GM20000 (cell line): ENCODE results near the gene ALOX15B.

ENCODE experiments used
- DNase-seq: peaks from one replicate; pipeline ENCODE4 v3.0.0; 2012; ENCODE audit warnings: low spot score
- TF ChIP-seq, protein P1 (sequence below): IDR thresholded peaks from 2 replicates; pipeline ENCODE4 v1.5.1; 2012; ENCODE audit warnings: mild to moderate bottlenecking, control low read depth; ENCODE audit errors: extremely low read depth, missing control alignments

Gene ALOX15B

DNA sequence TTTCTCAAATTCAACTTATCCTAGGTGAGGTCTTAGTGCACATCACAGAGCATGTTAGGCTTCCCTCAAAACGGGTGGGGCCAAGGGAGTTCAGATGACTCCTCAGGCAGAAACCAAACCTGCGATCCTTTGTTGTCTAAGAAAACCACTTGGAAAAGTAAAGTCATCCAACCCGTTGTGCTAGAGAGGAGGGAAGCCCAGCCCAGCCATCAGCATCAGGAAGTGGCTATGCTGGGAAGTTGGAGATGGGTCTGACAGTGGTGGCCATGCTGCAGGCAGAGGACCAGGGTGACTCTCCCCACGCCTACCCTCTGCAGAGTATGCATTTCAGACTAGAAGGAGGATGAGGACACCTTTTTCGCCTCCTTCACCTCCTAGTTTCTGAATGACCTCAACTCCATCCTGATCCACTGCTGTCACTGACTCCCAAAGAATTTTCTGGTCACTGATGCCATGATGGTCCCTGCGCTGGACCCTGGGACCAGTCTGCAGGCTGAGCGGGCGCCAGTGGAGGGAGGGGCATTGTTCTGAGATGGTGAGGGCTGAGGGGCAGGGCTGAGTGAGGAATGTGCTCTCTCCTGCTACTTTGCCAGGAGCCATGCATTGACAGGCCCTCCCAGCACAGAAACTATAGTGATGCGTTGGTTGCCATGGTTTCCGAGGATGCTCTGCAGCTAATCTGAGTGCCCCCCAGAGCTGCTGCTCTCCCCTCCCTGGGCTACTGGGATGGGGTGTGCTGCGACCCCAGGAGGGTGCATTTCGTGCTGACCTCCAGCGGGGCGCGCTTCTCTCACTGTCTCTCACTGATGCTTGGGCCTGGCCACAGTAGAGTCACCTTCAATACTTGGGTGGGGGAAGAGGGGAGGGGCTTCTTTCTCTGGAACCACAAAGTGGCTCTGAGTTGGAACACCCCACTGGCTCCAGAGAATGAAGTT is 28.2 kb downstream of the ALOX15B start:
- TF ChIP-seq, protein P1, sequence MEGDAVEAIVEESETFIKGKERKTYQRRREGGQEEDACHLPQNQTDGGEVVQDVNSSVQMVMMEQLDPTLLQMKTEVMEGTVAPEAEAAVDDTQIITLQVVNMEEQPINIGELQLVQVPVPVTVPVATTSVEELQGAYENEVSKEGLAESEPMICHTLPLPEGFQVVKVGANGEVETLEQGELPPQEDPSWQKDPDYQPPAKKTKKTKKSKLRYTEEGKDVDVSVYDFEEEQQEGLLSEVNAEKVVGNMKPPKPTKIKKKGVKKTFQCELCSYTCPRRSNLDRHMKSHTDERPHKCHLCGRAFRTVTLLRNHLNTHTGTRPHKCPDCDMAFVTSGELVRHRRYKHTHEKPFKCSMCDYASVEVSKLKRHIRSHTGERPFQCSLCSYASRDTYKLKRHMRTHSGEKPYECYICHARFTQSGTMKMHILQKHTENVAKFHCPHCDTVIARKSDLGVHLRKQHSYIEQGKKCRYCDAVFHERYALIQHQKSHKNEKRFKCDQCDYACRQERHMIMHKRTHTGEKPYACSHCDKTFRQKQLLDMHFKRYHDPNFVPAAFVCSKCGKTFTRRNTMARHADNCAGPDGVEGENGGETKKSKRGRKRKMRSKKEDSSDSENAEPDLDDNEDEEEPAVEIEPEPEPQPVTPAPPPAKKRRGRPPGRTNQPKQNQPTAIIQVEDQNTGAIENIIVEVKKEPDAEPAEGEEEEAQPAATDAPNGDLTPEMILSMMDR: no peak
- no peak for DNase-seq

DNA sequence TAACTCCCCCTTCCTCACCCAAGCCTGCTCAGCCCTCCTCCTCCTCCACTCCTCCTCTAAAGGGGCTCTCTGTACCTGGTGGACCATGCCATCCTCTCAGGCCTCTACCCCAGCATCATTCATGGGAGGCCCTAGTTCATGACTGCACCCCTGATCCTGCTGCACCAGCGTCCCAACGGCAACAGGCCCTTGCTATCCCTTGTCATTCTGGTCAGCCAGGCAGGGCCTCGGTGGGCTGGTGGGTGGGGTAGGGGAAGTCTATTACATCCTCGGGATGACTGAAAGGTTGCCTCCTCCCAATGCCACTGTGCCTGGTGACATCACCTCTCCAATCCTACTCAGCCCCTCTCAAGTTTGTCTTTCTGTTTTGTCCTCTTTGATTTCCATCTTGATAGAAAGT is 28.9 kb downstream of the ALOX15B start:
- TF ChIP-seq, protein P1: no peak
- no peak for DNase-seq

DNA sequence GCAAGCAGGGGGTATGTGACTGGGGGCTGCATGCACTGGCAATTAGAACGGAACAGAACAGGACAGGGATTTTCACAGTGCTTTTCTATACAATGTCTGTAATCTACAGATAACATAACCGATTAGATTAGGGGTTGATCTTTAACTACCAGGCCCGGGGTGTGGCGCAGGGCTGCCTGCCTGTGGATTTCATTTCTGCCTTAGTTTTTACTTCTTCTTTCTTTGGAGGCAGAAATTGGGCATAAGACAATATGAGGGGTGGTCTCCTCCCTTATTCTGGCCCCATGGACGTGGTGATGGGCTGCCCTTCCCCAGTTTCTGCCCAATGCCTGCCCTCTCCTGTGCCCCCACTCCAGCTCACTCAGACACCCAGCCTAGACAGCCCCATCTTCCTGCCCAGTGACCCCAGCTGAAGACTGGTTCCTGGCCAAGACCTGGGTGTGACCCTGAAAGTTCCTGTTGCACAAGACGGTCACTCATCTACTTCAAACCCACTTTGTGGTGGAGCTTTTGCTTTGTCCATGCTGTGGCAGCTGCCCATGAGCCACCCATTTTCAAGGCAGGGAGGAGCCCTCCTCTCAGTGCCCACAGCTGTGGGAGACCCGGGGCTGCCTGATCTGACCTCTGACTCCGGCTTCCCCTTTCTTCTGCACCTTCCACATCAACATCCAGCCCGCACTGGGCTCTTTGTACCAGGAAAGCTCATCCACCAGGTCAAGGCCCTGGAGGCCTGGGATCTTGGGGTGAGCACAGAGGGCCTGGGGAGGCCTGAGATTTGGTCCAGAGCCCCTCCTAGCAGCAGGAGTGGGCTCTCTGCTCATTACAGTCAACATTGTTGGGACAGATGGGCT is 30.1 kb downstream of the ALOX15B start:
- no peak for DNase-seq
- TF ChIP-seq, protein P1: no peak

DNA sequence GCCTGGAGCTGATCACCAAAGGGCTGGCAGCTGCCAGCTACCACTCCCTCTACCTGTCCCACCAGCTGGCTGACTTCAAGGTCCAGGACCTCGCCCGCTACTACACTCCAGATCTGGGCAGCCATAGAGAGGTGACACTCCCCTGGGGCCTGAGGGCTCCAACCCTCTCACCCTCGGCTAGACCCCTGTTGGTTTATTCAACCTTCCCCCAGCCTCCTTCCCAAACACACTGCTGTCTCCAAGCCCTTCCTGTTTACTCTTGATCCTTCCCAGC is 30.7 kb downstream of the ALOX15B start:
- DNase-seq: no peak
- TF ChIP-seq, protein P1: no peak

DNA sequence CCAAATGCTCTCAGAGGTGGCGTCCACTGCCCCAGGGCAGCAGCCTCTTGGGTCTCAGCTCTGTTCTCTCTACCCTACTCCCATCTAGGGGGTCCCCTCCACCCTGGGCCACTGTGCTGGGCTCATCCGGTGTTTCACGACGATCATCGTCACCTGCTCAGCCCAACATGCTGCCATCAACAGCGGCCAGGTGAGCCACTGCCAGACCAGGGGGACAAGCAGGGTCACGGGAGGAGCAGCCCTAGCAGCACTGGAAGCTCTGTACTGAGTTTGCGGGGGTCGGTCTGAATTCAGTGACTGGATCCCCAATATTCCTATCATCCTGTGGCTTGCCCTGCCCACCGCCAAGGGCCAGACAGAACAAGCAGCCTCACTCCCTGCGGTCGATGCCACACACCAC is 32.6 kb downstream of the ALOX15B start:
- DNase-seq: no peak
- TF ChIP-seq, protein P1: no peak

DNA sequence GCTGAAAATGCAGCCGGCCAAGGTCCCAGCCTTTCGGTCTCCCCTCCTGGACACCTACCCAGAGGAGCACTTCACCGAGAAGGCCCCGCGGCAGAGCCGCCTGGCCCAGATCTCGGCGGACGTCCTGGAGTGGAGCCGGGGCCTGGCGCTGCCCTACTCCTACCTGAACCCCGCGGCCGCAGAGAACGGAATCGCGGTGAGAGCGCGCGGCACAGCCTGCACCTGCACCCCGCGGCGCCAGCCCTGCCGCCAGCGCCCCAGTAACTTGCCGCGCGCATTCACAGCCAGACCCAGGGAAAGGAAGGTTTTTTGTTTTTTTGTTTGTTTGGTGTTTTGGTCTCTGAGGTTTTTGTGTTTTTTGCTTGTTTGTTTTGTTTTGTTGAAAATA is 33.5 kb downstream of the ALOX15B start:
- DNase-seq: no peak
- TF ChIP-seq, protein P1: no peak
